ENCODE results near the gene MDH2.
A peak's percentile ranks its signal among the peaks of the same experiment; 100 is the strongest.
"Not testable (repeated sequence)": the region's sequence is repeated elsewhere in the genome, so short reads cannot be mapped to it uniquely, and the experiment has no call there.

Gene MDH2, protein sequence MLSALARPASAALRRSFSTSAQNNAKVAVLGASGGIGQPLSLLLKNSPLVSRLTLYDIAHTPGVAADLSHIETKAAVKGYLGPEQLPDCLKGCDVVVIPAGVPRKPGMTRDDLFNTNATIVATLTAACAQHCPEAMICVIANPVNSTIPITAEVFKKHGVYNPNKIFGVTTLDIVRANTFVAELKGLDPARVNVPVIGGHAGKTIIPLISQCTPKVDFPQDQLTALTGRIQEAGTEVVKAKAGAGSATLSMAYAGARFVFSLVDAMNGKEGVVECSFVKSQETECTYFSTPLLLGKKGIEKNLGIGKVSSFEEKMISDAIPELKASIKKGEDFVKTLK

DNA sequence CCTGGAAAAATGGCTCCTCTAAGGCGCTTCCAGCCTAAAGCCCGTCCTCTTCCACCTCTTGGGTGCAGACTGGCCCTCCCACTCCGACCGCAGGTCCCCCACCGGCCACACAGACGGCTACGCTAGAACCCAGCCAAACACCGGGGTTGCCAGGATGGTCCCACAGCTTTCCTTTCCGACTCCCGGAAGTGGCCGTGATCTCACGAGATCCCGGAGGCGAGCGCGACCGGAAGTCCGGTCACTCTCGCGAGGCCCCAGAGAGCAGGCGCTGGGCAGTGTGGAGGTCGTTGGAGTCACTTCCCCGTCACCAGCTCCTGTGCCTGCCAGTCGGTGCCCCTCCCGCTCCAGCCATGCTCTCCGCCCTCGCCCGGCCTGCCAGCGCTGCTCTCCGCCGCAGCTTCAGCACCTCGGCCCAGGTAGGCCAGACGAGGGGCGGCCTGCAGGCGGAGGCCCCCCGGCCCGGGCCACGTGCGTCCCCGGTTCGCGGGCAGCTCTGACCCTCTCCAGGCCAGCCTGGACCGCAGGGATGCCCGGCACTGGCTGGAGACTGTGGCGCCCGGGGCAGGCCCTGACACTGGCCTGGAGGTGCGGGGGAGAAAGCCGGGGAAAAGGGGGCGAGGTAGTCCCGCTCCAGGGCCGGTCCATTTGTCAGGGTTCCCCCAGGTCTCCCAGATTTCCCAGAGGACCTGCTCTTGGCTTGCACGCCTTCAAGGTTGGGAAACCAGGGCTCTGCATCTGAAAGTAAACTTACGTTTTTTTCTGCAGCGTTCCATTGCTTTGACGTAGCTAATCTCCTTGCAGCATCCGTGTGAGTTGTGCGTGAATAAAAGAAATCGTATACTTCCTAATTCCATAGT lies at the start of gene MDH2, which contains the start of gene STYXL1:
Gene MDH2, plus strand, starts transcription at position 296 of the 857 bp plus-strand sequence. Its CDS starts 55 bp downstream, at position 351.
Gene STYXL1, minus strand, starts transcription at position 190 of the 857 bp plus-strand sequence. CDS start 17,477 bp downstream, outside the sequence.
- DNase-seq: peak; percentile 94 to 97 (median 94)

DNA sequence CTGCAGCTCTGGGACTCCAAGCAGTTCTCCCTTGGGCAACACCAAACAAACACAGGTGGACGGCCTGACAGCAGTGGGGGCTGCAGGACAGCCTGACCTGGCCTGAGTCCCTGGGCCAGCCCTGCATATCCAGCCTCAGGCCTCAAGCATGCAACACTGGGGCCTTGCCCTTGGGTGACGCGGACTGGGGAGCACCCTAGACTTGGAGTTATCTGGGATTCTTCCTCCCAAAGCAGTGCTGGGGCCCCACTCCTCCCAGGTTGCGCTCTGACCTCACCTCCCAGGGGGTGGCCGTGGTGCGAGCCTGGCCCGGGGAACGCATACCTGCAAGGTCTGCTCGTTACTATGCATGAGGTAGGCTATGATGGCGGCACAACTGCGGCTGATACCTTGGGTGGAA lies 47.3 kb upstream of the MDH2 start:
- DNase-seq: no peak

DNA sequence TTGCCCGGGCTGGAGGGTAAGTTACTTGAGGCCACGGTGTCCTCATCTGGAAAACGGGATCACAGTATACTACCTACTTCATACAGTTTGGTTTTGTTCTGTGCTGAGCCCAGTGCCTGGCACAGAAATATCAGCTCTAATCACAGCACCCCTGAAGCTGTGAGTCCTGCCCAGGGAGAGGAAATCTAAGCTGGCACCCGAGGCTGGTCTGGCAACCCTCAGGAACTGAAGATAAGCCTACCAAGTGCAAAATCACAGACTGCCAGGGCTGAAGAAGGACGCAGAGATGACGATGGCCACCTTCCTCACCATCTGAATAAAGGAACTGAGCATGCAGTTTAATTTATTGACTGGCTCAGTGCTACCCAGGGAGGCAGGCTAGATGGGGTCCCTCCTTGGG lies 45.8 kb upstream of the MDH2 start:
- DNase-seq: no peak

DNA sequence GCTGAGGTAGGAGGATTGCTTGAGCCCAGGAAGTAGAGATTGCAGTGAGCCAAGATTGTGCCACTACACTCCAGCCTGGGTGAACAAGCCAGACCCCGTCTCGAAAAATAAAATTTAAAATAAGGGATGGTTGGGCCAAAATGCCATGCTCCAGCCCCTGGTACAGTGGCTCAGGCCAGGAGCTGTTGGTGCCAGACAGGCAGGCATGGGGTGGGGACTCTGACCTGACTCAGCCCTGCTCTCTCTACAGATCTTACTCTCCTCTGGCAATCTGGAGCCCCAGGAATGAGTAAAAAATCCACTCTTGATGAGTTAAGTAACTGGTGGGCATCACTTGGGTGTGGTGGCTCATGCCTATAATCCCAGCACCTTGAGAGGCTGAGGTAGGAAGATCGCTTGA lies 45.1 kb upstream of the MDH2 start:
- no peak for DNase-seq

DNA sequence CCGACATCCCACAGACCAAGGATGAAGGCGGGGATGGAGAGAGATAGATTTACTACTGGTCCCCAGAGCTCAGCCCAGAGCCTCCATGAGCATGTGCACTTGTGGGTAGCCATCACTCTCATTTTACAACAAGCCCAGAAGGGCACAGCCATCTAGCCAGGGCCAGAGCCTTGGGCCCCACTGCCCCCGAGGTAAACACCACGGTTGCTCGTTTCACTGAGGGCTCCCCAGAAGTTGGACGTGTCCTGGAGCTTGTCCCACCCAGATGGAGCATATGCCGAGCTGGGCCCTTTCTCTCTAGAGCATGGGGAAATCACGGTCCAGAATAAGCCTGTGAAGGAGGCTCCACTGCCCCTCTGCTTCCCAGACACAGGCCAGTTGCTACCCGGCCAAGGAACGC lies 44.6 kb upstream of the MDH2 start:
- no peak for DNase-seq

DNA sequence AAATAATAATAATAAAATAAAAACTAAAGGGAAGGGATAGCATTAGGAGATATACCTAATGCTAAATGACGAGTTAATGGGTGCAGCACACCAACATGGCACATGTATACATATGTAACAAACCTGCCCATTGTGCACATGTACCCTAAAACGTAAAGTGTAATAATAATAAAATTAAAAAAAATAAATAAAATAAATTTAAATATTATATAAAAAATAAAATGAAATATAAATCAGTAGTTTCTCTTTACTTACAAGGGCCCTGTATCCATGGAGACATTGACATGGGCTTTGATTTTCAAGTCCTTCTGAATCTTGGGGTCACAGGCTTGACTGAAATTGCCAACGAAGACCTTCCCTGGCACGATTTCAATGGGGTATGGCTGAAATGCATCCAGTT lies 42.9 kb upstream of the MDH2 start:
- not testable (repeated sequence) for DNase-seq

DNA sequence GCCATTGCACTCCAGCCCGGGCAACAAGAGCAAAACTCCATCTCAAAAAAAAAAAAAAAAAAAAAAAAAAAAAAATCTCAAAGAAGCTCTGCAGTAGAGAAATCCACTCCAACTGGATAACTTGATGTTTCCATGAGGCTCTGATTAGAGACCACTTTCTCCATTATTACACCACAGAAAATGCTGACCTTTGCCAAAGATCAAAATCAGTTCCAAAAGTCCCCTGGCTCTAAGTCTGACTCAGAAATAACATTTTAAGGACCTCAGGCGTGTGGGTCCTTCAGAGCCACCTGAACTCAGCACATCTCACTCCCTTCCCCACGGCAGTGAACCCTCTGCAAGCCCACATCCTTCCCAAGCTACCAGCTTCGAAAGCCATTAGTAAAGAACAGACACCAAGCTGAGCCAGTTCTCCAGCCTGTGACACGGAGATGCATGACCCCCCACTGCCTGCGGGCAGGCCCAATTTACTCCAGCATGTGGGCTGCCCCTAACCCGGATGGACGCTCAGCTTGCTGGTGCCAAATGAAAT lies 39.7 kb upstream of the MDH2 start:
- no peak for DNase-seq

DNA sequence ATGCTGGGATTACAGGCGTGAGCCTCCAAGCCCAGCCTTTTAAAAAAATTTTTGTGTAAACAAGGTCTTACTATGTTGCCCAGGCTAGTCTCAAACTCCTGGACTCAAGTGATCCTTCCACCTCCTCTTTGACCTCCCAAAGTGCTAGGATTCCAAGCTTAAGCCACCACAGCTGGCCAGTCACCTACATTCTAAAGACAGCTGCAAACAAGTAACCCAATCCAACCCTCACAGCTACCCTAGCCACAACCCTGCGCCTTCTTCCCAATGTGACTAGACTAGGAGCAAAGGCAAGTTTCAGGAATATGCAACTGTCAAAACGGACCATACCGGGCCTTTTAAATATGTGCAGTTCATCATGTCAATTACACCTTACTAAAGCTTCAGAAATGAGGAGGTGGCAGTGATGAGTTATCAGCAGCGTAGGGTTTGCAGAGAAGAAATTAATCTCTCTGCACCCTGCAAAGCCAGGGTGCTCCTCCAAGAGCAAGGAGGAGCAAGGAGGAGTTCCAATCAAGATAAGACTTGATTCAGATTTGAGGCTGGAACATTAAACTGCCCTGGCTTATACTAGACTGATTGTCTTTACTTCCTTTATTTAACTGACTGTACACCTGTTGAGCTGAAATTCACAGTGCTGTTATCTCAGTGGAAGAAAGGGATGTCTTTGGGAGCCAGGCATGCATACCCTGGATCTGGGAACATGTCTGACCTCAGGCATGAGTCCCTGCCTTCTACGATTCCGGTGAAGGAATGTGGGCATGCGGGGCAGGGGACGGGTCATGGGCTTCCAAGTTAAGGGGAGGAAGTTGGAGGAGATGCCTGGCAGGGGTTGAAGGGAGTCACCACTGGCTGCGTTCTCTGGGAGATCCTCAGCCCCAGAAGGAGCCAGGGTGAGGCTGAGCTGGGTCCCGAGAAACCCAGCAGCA lies 38.0 kb upstream of the MDH2 start:
- DNase-seq: no peak

DNA sequence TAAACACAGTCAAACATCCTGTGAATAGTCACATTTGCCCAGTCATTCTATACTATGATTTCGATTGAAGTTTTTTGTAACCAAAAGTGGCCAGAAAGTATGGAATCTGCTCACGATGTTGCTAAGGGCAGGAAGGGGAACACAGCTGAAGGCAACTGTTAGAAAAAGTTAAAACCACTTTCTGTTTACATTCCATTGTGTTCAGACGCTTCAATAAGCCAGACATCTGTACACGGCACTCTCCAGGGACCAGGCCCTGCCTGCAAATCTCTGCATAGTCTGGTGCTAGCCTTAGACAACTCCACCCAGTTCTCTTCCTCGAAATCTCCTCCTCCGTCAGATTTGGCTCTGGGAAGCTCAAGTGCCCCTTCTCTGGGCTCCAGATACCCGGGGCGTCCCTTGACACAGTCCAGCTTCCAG lies 36.5 kb upstream of the MDH2 start:
- no peak for DNase-seq

DNA sequence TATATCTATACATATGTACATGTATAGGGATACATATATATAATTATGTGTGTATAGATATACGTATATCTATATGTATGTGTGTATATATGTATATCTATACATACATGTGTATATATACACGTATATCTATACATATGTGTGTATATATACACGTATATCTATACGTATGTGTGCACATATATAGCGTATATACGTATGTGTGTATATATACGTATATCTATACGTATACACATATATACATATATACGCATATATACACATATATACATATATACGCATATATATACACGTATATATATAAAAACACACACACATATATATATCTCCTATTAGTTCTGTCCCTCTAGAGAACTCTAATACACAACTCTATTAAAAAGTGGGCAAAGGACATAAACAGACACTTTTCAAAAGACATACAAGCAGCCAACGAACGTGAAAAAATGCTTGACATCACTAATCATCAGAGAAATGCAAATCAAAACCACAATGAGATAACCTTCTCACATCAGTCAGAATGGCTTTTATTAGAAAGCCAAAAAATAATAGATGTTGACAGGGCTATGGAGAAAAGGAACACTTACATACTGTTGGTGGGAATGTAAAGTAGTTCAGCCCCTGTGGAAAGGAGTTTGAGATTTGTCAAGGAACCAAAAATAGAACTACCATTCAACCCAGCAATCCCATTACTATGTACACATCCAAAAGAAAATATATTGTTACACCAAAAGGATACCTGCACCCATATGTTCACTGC lies 31.5 kb upstream of the MDH2 start:
- no peak for DNase-seq

DNA sequence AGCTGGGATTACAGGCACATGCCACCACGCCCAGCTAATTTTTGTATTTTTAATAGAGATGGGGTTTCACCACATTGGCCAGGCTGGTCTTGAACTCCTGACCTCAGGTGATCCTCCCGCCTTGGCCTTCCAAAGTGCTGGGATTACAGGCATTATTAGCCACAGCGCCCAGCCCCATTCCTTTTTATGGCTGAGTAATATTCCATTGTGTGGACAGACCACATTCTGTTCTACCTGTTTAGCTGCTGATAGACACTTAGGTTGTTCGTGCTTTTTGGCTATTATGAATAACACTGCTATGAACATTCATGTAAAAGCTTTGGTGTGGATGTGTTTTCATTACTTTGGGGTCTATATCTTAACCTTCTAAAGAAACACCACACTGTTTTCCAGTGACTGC lies 29.4 kb upstream of the MDH2 start:
- DNase-seq: not testable (repeated sequence)

DNA sequence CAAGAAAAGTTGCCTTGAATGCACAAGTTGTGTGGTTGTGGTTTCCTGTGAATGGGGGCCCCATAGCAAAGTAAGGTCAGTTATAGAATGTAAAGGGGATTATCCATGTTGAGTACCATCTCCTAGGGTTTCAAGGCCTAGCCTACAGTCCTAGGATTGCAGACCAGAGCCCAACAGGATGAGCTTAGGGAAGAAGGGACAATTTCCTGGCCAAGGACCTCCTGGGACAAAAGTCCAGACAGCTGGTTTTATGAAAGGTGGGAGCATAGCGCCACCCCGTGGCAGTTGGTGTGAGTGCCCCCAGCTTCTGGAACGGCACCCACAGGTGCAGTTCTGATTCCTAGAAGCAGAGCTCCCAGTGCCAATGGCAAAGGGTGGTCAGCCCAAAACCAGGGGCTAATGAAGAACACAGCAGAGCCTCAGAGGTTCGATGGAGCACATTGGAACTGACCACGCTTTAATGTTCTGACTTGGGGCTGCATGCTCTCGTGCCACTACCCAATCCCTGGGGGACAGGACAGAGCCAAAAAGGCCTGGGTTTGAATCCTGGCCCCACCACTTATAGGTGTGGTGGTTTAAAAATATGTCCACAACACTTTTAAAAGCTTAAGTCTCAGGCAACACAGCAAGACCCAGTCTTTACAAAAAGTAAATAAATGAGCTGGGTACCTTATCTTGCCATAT lies 27.7 kb upstream of the MDH2 start:
- peak; percentile 62 to 84 (median 71) for DNase-seq

DNA sequence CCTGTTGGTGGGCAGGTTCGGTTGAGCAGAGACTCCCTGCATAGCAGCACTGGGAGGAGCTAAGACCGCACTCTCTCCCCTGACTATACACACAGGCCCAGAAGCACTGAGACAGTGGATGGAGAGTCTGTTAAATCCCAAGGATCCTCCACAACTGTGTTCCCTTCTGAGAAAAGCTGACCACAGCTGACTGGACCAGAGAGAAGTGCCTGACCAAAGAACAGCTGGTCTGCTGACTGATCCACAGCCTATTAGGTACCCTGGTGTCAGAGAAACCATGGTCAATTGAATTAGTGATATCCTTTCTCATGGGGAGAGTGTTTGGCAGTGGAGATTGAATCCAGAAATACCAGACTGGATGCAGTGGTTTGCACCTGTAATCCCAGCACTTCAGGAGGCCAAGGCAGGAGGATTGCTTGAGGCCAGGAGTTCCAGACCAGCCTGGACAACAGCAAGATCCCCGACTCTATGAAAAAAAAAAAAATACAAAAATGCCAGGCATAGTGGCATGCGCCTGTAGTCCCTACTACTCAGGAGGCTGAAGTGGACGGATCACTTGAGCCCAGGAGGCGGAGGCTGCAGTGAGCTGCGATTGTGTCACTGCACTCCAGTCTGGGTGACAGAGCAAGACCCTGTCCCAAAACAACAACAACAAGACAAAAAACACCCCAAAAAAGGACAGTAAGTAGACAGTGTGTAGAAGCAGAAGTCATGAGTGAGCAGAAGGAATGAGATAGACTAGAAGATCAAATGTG lies 25.7 kb upstream of the MDH2 start:
- no peak for DNase-seq

DNA sequence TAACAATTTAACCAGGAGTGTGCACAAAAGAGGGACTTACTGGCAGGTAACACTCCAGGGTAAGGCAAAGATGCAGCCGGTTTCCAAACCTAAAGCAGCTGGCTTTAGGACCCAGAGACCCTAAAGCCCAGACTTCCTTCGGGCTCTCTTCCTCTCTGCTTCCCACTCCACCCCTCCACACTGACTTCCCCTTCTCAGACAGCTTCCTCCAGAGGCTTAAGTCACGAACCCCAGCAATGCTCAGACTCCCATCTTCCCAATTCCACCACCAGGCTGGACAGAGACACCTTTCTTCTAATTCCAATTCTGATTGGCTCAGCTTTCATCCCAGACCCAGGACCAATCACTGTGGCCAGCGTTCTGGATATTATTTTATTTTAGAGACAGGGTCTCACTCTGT lies 24.9 kb upstream of the MDH2 start:
- no peak for DNase-seq

DNA sequence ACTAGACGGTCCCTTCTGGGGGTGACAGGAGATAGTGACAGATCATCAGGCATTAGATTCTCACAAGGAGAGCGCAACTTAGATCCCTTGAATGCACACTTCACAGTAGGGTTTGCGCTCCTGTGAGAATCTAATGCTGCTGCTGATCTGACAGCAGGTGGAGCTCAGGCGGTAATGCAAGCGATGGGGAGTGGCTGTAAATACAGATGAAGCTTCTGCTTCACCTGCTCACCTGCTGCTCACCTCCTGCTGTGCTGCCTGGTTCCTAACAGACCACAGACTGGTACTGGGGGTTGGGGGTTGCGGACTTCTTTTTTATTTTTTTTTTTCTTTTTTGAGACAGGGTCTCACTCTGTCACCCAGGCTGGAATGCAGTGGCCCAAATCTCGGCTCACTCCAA lies 18.2 kb upstream of the MDH2 start:
- peak in 2 of 3 experiments; percentile 5 to 44 for DNase-seq

DNA sequence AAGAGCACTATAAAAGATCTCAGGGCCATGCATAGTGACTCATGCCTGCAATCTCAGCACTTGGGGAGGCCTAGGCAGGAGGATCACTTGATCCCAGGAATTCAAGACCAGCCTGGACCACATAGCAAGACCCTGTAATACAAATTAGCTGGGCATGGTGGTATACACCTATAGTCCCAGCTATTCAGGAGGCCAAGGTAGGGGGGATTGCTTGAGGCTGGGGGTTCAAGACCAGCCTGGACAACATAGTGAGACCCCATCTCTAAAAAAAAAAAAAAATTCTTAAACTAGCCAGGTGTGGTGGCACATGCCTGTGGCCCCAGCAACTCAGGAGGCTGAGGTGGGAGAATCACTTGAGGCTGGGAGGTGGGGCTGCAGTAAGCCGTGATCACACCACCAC lies 15.9 kb upstream of the MDH2 start:
- no peak for DNase-seq

DNA sequence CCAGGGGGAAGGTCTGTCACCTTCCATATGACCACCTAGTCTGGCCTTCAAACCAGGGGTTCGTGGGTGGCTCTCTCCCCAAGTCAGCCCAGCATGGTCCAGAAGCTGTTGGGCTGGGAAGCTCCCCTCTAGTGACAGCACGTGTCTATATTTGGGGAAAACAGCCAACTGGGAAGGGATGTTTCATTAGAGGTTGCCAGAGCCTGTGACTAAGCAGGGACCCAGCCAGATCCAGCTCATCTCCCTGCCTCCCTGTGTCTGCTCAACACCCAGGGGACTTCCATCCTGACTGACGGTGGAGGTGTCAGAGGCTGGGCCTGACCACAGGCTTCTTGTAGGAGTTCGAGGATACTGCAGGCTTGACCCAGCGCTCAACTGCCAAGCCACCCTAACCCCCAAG lies 10.6 kb upstream of the MDH2 start:
- no peak for DNase-seq

DNA sequence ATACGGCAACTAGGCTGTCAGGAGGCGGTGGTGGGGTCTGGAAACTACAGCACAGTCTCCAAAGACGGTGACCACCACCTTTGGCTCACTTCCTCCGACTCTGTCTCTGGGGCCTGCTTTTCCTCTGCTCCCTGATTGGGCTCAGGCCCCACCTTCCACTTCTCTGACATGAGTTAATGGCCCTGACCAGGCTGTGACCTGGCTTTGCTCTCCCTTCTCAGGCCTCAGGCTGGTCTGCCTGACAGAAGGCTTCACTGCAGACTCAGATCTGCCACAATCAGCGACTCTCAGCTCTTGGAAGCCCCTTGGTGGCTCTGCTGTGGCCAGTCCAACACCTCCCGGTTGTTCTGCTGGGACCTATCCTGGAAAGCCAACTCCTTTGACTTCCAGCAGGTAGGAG lies 7.8 kb upstream of the MDH2 start:
- no peak for DNase-seq

DNA sequence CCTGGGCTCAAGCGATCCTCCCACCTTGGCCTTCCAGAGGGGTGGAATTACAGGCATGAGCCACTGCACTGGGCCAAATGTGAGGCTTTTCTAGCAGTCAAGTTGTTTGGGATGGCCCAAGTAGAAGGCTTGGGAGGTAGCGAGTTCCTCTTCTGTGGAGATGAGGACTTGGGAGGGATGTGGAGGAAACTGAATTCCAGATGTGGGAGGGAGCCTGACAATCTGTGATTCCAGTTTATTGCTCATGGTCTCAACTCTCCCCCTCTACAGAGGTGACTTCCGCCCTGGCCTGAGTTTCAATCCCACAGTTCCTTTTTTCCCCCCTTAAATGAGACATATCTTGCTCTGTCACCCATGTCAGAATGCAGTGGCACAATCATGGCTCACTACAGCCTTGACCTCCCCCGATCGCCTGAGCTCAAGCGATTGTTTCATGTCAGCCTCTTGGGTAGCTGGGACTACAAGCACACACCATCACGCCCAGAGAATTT lies 3.5 kb upstream of the MDH2 start:
- DNase-seq: no peak

DNA sequence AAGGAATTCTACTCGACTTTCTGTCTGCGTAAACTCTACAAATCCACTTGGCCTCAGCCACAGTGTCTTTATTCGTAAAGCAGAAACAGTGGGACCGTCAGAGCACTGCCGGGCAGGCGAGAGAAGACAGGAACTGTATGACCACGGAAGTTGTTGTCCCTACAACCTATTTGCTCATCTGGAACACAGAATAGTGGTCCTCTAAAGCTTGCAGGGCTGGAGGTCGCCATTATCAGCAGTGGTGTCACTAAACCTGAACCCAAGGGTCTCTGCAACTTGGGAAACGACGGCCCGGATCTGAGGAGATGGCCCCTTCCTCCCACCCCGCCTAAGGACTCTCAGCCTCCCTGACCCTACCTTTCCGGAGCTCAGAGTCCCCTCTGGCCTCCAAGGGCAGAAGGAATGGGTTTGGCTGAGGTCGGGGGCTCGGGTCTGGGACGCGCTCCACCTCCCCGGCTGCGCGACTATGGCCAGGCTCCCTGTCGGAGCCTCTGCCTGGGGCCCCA lies 548 bp upstream of the MDH2 start:
- DNase-seq: no peak

All from NCI-H1417 (cell line).